Stomach (tissue), 9 donors: Measurements from ENCODE around the gene ARL16. TPM values are rescaled to one million over a fixed set of nuclear protein-coding genes. Genes with fewer than 3 reads are reported as not detected.

Experiments used
- DNase-seq, 2 donors: peaks; one replicate each; pipeline versions ENCODE4 v3.0.0 to v3.0.0-alpha.2; 2013 to 2019
- H3K27ac ChIP-seq, 5 donors: fragments of 200-600 bp in 4 of 5; sonication (generic) in 4 of 5; one replicate each; pipeline ENCODE4 v1.5.1; 2013 to 2019; ENCODE audit warnings: mild to moderate bottlenecking in 1 of 5, moderate library complexity in 1 of 5
- H3K27me3 ChIP-seq, 3 donors: fragments of 200-600 bp; sonication (generic); one replicate each; pipeline ENCODE4 v1.5.1; 2017 to 2019; ENCODE audit warnings: mixed run types in 1 of 3
- H3K36me3 ChIP-seq, 4 donors: fragments of 200-600 bp; sonication (generic); 1 replicate in 3 of 4; 2 replicates in 1 of 4; pipeline ENCODE4 v1.5.1; 2016 to 2019
- H3K4me1 ChIP-seq, 4 donors: fragments of 200-600 bp; sonication (generic); one replicate each; pipeline ENCODE4 v1.5.1; 2016 to 2019
- H3K4me3 ChIP-seq, 4 donors: fragments of 200-600 bp; sonication (generic) in 3 of 4; one replicate each; pipeline ENCODE4 v1.5.1; 2016 to 2019; ENCODE audit warnings: mild to moderate bottlenecking in 1 of 4
- H3K9me3 ChIP-seq, 4 donors: fragments of 200-600 bp; sonication (generic); one replicate each; pipeline ENCODE4 v1.5.1; 2016 to 2019
- EP300 ChIP-seq: sonication (generic); formaldehyde crosslinking; IDR thresholded peaks from one replicate; pipeline ENCODE4 v1.6.1; 2017; ENCODE audit warnings: antibody characterized with exemption
- POLR2A ChIP-seq, 4 donors: fragments of 450-650 bp; IDR thresholded peaks; one replicate each; pipeline ENCODE4 v1.6.1; 2016; ENCODE audit warnings: antibody characterized with exemption in 4 of 4, control low read depth in 2 of 4, mild to moderate bottlenecking in 1 of 4, moderate library complexity in 1 of 4
- POLR2AphosphoS5 ChIP-seq, 3 donors: sonication (generic); formaldehyde crosslinking; IDR thresholded peaks; one replicate each; pipeline ENCODE4 v1.6.1; 2016; ENCODE audit warnings: antibody characterized with exemption in 3 of 3
- WGBS, 5 donors: extraction: QIAGEN DNeasy Blood & Tissue Kit in 3 of 5; methylation state at CpG; one replicate each; pipeline versions ENCODE4 v1.1.5 to v1.1.7; 2013 to 2018; 5-methylcytosine and 5-hydroxymethylcytosine counted together
- intact Hi-C: fragments of 100-400 bp; cut with DNase I; formaldehyde crosslinking; loops from one replicate; pipeline ENCODE4 v1.15.1; 2023; ENCODE audit warnings: low total_unique reads
- polyA plus RNA-seq, 3 donors: library from polyadenylated mRNA; stranded (reverse); fragments of 200-250 nt; gene quantifications; one replicate each; pipeline ENCODE4 v1.2.3, GENCODE V29; 2013
- total RNA-seq, 5 donors: library from RNA; depleted of rRNA; stranded (reverse); fragments of >200 nt; gene quantifications; one replicate each; pipeline versions ENCODE4 v1.1.0 to v1.2.3, GENCODE V29; 2014 to 2016
- TF ChIP-seq, protein P1 (sequence below), 7 experiments: fragments of 450-650 bp in 4 of 7; fragments of 200-600 bp in 3 of 7; sonication (generic) in 3 of 7; IDR thresholded peaks; one replicate each; pipeline ENCODE4 v1.5.1; 2016 to 2019; ENCODE audit warnings: antibody characterized with exemption in 7 of 7, control low read depth in 2 of 7, mild to moderate bottlenecking in 1 of 7
- donor health status: healthy with polysubstance abuse.
- donor health status: Bipolar disorder and iron deficiency.
- donor health status: healthy.

Gene ARL16
- total and polyA plus RNA-seq, 8 donors, result 8.1 to 109 (median 39.8) TPM

DNA sequence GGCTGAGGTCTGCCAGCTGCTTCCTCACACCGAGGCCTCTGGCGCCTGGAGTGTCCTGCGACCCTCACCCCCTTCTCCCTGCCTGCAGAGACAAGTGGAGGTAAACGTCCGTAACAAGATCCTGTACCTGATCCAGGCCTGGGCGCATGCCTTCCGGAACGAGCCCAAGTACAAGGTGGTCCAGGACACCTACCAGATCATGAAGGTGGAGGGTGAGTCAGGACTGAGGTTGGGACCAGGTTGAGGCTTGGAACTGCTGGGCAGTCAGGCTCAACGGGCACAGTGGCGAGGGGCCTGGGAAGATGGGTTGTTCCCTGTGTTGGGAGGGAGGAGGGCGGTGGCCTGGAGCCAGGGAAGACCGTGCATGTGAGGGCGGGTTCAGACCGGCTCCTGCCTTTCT lies 5.0 kb upstream of the ARL16 start:
- WGBS, 5 donors, result 83 to 92% (median 88%) methylated on average over 14 of the region's 14 CpGs
- H3K27me3 ChIP-seq, result no peaks in the 10 kb centered on the region
- peaks cover 15 to 26% (median 22%) of the 10 kb centered on the region in 4 donors for H3K4me1 ChIP-seq
- H3K27ac ChIP-seq, result no peak overlapping the region
- peaks cover 75 to 86% (median 83%) of the 10 kb centered on the region in 4 donors for H3K36me3 ChIP-seq
- TF ChIP-seq, protein P1, sequence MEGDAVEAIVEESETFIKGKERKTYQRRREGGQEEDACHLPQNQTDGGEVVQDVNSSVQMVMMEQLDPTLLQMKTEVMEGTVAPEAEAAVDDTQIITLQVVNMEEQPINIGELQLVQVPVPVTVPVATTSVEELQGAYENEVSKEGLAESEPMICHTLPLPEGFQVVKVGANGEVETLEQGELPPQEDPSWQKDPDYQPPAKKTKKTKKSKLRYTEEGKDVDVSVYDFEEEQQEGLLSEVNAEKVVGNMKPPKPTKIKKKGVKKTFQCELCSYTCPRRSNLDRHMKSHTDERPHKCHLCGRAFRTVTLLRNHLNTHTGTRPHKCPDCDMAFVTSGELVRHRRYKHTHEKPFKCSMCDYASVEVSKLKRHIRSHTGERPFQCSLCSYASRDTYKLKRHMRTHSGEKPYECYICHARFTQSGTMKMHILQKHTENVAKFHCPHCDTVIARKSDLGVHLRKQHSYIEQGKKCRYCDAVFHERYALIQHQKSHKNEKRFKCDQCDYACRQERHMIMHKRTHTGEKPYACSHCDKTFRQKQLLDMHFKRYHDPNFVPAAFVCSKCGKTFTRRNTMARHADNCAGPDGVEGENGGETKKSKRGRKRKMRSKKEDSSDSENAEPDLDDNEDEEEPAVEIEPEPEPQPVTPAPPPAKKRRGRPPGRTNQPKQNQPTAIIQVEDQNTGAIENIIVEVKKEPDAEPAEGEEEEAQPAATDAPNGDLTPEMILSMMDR (IDR thresholded peaks at IDR 0.05), result no peak
- TF ChIP-seq EP300 (no peak), POLR2AphosphoS5 (IDR thresholded peaks at IDR 0.05) (no peak), POLR2A (IDR thresholded peaks at IDR 0.05) (no peak)
- H3K4me3 ChIP-seq, result no peak overlapping the region
- DNase-seq, result no peak
- intact Hi-C loops, result no loop called here
- H3K9me3 ChIP-seq, result no peaks in the 10 kb centered on the region

DNA sequence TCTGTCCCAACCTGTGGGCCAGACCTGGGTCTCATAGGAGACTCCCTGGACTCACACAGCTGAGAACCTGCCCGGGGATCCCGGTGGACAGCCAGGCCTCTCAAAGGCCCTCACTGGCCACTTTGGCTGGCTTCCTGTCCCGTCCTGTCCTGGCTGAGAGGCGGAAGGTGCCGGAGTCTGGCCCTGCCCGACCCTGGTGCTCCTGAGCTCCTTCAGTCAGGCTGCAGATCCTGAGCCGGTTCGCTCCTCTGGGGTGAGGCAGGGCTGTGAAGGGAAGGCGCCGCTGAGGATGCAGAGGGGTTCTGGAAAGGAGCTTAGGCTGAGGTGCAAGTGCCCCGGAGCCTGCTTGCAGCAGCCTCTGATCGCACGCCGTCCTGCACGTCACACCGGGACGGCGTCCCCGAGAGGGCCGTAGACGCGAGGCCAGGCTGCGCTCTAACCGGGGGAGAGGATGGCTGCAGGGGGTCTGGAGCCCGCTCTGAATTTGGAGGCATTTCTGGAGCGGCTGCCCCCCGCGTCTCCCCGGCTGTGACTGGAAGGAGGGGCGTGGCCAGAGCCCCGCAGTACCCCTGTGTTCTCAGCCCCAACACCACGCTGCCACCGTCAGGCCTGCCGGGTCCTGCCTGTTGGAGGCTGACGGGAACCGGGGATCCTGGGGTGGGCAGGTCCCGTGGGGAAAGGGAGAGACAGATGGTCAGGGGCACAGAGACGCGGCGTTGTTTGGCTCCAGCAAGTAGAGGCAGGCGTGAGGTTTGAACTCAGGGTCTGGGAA lies 4.4 kb upstream of the ARL16 start:
- Histone ChIP-seq H3K36me3 (peaks cover 69 to 79% (median 77%) of the 10 kb centered on the region in 4 donors), H3K27ac (no peak overlapping the region), H3K9me3 (no peaks in the 10 kb centered on the region), H3K27me3 (no peaks in the 10 kb centered on the region), H3K4me1 (peaks cover 17 to 28% (median 25%) of the 10 kb centered on the region in 4 donors), H3K4me3 (no peak overlapping the region)
- no peak for TF ChIP-seq POLR2A (IDR thresholded peaks at IDR 0.05)
- intact Hi-C loops, result no loop called here
- WGBS, 5 donors, result 94 to 96% (median 95%) methylated on average over 39 to 41 of the region's 41 CpGs
- no peak for DNase-seq

DNA sequence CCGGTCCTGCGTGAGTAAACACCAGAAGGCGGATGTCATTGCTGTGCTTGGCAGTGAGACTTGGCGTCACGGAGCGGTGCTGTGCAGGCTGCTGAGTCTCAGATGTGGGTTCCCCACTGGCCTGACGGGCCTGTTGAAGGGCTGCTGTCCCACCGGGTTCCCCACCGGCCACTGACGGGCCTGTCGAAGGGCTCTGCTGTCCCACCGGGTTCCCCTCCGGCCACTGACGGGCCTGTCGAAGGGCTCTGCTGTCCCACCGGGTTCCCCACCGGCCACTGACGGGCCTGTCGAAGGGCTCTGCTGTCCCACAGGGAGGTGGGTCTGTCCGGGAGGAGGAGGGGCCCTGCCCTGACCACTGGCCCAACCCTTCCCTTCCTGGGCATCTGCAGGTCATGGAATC lies 3.0 kb upstream of the ARL16 start:
- Histone ChIP-seq H3K4me1 (peaks cover 27 to 41% (median 37%) of the 10 kb centered on the region in 4 donors), H3K27ac (no peak overlapping the region), H3K36me3 (peaks cover 55 to 68% (median 65%) of the 10 kb centered on the region in 4 donors), H3K9me3 (no peaks in the 10 kb centered on the region), H3K27me3 (no peaks in the 10 kb centered on the region), H3K4me3 (no peak overlapping the region)
- DNase-seq, result no peak
- no peak for TF ChIP-seq EP300
- no peak for TF ChIP-seq POLR2AphosphoS5 (IDR thresholded peaks at IDR 0.05)
- TF ChIP-seq POLR2A (IDR thresholded peaks at IDR 0.05), result no peak
- TF ChIP-seq, protein P1 (IDR thresholded peaks at IDR 0.05), result no peak
- 88 to 92% (median 90%) methylated on average over 19 to 20 of the region's 20 CpGs for WGBS, 5 donors
- intact Hi-C loops, result no loop called here

DNA sequence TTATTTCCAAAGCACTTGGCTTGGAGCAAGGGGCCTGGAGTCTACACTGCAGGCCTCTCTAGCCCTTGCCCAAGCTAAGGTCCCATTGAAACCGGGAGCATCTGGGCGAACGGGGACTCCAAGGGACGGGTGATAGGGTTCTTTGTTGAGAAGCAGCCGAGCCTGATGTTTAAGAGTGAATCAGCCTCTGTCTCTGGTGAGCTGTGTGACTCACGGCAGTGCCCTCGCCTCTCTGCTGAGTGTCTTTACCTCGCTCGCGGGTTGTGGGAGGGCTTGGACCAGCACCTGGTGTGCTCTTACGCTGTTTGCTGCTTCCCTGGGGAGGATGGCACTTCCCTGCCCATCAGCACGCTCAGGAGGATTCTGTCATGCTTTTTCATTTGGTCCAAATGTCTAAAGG lies 1.5 kb upstream of the ARL16 start:
- intact Hi-C loops, result no loop called here
- no peaks in the 10 kb centered on the region for H3K27me3 ChIP-seq
- H3K4me1 ChIP-seq, result peaks cover 27 to 44% (median 37%) of the 10 kb centered on the region in 4 donors
- TF ChIP-seq POLR2AphosphoS5 (IDR thresholded peaks at IDR 0.05), result no peak
- TF ChIP-seq, protein P1 (IDR thresholded peaks at IDR 0.05), result no peak
- no peak for TF ChIP-seq EP300
- no peak for TF ChIP-seq POLR2A (IDR thresholded peaks at IDR 0.05)
- no peaks in the 10 kb centered on the region for H3K9me3 ChIP-seq
- WGBS, 5 donors, result 49 to 60% (median 59%) methylated on average over 11 to 12 of the region's 12 CpGs
- peak overlapping the region in 4 of 5 donors; percentile 86 to 93 (median 88) for H3K27ac ChIP-seq
- peak overlapping the region; percentile 87 to 100 (median 96) for H3K4me3 ChIP-seq
- DNase-seq, result no peak
- H3K36me3 ChIP-seq, result peaks cover 40 to 67% (median 61%) of the 10 kb centered on the region in 4 donors
